NCI-H345 treated with DMSO at 0.1 percent for 48 hours (cell line): ENCODE results near the gene SGTB.
"Not testable (repeated sequence)": the region's sequence is repeated elsewhere in the genome, so short reads cannot be mapped to it uniquely, and the experiment has no call there.

Source experiments
- DNase-seq: peaks from one replicate; lab custom pipeline; 2025; ENCODE audit not compliant: unreplicated experiment; lab: John Stamatoyannopoulos, UW

The SGTB gene

DNA sequence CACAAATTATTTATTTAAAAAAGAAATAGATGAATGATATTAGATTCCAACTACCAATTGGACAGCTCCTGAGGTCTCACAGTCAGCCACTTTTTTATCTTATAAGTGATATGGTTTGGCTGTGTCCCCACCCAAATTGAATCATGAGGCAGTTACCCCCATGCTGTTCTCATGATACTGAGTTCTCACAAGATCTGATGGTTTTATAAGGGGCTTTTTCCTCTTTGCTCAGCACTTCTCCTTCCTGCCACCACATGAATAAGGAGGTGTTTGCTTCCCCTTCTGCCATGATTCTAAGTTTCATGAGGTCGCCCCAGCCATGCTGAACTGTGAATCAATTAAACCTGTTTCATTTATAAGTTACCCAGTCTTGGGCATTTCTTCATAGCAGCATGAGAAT is 13.0 kb upstream of the SGTB start:
- no peak for DNase-seq

DNA sequence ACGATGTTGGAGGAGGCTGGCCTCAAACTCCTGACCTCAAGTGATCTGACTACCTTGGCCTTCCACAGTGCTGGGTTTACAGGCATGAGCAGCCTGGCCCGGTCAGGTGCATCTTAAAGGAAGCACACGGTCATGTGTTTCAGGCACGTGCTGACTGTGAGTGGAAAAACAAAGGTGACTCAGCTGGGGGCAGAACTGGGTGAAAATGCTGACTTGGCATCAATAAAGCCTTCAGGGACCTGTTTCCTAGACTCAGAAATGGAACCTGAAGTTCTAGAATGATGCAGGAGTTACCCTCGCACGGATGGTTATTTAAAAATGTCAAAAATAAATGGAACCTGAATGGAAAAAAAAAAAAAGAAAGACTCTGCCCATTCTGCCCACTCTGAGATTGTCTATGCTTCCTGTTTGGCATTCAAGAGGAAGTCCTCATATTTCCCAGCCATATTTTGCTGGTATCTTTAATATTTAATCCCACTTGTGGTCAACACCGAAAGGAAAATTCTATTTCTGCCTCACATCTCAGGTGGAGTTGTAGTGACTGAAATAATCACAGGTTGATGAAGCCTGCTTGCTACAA is 12.4 kb upstream of the SGTB start:
- DNase-seq, result not testable (repeated sequence)

DNA sequence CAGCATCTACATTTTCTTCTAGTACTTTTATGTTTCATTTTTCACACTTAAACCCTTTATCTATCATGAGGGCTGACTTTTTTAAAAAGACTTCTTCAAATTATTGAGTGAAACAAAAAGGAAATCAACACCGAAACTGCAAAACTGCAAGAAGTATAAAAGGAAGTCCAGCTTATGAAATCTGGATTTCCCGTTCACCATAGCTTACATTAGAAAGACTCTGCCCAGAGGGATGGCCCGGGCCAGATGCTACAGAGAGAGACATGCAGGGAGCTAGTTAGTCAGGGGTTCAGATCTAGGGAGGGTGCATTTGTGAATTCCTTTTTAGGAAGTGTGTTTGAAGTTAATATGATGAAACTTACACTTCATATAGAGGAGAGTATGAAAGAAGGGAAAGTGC is 10.1 kb upstream of the SGTB start:
- not testable (repeated sequence) for DNase-seq

DNA sequence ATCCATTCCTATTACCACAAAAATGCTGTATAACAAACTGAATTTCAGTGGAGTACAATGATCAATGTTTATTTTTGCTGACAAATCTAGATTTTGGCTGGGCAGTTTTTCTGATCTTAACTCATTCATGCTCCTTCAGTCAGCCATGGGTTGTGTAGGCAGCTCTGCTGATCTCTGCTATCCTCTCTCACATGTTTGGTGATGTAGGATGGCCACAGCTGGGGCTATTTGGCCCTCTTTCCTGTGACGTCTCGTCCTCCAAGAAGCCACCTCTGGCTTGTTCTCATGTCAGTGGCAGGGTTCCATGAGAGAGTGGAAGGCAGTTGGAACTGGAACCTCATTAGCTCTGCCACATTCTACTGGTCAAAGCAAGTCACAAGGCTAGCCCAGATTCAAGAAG is 9.0 kb upstream of the SGTB start:
- DNase-seq, result no peak

DNA sequence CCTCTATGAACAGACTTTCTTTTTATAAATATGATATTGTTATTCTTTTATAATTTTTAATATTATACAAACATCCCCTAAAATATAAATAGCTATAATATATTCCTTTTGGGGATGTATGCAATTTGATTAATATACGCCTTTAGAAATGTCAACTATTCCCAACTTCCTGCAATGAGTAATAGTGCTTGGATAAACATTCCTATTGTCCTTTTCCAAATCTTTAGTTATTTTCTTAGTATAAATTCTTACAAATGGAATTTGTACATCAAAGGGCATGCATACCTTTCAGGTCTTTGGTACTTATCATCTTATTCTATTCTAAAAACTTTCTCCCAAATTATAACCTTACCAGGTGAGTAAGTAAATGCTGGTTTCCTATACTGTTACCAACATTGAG is 6.3 kb upstream of the SGTB start:
- no peak for DNase-seq

DNA sequence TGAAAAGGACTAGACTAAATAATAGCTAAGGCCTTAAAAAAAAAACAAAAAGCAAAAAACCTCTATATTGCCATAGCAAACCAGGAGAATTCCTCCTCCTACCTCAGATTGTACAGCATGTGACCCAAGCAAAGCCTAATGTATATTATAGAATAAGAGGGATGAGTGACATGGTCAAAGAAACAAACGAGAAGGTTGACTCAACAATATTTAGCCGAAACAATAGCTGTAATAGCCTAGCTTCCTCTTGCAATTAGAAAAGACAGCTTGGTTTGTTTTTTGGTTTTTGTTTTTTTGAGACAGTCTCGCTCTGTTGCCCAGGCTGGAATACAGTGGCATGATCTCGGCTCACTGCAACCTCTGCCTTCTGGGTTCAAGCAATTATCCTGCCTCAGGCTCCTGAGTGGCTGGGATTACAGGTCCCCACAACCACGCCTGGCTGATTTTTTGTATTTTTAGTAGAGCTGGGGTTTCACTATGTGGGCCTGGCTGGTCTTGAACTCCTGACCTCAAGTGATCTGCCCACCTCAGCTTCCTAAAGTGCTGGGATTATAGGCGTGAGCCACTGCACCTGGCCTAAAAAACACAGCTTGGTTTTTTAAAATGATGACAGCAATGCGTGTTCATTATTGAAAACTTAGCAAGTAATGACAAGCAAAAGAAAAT is 5.7 kb upstream of the SGTB start:
- DNase-seq, result no peak

DNA sequence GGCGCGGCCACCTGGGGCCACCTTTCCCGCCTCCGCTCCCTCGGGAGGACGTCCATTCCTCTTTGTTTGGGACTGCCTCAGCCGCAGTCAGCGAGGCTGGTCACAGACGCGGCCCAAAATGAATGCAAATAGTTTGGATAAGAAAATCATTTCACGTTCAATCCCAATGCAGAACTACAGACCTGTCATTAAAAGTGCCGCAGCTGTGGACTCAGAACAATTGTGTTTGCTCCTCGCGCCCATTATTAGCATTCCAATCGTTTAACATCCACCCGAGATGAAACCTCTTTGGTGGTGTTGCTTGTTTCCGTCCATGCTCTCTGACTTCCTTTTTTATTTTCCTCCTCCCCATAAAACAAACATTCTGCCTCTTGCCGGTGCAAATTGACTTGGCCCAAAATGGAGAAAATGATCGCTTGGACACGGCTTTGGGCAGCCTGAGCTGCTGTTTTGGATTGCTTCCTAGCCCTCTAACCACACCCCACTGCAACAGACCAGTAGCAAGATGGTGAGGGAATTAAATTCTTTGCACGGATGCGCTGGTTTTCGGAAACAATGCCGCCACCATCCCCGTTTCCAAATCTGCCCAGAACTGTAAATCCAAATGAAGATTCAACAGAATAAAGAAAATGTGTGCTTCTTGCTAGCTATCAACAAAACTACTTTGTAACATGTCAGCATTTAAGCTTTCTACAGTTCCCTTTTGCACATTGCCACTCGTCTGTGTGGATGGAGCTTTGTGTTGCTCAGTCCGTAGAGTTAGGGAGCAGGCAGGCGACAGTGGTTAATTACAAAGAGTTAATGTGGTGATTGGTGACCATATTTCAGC is 880 bp upstream of the SGTB start:
- DNase-seq, result peak; percentile 21

DNA sequence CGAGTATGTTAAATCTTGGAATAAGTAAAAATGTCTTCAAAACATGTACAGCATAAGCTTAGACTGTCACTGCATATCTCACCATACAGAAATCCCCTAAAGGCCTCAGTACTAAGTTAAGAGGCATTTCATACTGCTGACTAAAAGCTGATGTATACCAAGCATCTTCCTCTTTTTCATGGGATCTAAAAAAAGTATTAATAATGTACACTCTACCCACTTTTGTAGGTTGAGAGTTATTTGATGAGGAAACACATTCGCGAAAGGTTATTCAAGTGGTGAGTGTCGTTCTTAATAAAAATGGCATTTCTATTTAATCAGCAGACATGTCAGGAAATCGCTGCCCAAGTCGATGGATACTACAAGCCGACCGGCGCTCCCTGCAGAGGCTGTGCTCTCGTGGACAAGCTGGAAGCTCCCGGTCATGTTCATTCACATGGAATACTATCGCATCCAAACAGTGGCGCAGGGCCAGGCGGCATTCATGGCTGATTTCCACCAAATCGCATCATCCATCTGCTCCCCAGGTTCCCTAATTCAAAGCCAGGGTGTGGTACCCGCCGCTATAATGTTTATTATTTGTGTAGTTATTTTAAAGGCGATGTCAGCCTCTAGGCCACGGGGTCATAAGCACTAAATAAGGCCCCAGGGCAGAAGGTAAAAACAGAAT is 724 bp downstream of the SGTB start:
- peak; percentile 25 for DNase-seq

DNA sequence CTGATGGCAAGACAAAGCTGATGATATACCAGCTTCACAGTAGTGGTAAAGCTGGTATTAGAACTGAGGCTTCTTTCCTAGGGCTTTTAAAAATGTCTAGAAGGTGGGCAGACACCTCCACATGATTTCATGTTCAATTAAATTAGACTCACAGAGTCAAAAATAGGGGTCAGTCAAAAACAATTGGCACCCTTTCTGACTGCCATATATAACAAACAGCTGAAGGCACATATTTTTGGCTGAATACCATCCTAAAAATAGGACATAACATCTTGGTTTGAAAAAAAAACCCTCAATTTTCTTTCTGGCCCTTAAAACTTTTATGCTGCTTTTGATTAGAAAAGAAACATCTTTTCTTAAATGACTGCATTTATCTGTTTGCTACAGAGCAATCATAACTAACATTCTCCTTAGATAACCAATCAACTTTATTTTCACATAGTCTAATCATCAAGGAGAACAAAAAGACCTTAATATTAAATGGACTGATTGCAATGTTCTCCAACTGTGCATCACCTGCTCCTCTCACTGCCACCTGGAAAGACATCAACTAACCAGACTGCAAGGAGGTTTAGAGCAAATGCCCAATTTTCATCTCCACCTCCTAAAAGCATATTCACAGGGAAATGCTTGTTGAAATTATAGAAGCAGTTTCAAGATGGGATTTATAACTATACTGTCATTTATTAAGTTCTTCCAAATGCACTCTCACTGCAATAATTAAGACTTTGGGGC is 3.2 kb downstream of the SGTB start:
- DNase-seq, result no peak

DNA sequence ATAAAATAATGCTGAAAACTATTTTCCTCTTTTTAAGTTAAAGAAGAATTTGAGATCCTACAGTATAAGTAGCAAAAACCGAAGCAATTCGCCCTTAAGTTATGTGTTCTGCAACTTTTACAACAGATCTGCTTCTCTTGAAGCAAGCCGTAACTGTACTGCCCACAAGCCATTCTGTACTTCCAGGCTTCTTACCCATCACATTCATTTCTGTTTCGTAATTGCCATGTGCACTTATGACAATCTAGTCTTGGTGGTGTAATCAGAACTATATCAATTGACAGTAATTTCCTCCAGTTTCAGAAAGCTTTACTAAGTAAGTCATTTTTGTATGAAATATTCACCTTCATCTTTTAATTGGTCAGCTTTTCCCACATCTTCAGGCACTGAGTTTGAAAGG is 13.8 kb downstream of the SGTB start:
- no peak for DNase-seq

DNA sequence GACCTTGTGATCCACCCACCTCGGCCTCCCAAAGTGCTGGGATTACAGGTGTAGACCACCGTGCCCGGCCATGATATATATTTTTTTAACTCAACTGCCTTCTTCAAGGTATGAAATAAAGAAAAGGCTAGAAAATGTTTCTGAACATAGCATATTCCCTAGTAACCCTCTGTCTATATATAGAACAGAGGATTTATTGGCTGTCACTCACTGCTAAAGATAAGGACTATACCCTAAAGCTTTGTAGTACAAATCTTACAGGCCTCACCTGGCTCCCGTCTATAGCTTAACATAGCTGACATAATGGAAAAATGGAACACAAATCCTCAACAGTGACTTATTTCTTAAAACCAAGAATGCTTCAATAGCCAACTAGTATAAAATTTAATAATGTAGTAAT is 14.2 kb downstream of the SGTB start:
- no peak for DNase-seq

DNA sequence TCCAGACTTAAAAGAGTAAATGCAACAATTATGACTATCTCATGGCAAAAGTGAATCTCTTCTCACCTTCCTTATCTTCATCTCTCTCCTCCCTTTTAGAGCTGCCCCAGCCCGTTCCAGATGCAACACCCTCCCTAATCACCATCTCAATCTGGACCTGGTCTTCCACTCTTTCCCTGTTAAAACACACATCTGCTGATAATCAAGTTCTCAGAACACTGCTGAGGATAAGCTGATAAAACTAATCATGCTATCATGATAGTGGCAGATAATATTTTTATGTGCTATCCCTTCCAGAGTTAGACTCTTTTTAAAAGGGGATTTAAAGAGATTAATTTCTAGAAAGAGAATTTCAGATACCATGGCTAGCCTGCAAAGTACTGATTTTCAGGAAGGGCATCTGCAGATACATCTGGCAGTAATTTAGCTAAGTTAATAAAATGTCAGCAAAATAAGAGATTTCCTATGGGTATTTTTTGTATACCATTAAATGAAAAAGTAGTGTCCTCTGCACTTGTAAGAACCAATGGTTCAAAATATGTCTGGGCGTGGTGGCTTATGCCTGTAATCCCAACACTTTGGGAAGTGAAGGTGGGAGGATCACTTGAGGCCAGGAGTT is 17.2 kb downstream of the SGTB start:
- no peak for DNase-seq

DNA sequence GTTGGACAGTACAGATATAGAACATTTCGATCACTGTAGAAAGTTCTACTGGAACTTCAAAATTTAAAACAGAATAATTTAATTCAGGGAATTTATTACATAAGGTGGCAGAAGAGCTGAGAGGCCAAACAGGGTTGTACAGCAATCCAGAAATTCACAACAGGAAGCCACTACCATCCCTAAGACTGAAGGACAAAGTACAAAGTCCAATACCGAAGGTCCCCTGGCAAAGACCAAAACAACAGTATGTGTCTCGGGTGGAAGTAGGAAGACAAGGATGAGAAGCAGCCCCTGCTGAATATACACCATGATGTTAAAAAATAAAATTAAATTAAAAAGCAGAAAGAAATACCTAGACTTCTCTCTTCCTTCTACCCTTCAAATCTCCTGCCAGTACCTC is 19.9 kb downstream of the SGTB start:
- no peak for DNase-seq

DNA sequence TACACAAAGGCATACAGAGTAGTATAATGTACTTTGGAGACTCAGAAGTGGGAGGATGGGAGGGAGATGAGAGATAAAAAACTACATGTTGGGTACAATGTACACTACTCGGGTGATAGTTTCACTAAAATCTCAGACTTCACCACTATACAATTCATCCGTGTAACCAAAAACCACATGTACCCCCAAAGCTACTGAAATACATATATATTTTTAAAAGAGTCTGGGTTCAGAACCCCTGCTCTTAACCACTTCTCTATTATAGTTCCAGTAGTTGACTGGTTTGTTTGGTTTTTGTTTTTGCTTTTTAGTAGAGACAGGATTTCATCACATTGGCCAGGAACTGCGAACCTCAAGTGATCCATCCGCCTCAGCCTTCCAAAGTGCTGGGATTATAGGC is 22.6 kb downstream of the SGTB start:
- no peak for DNase-seq

DNA sequence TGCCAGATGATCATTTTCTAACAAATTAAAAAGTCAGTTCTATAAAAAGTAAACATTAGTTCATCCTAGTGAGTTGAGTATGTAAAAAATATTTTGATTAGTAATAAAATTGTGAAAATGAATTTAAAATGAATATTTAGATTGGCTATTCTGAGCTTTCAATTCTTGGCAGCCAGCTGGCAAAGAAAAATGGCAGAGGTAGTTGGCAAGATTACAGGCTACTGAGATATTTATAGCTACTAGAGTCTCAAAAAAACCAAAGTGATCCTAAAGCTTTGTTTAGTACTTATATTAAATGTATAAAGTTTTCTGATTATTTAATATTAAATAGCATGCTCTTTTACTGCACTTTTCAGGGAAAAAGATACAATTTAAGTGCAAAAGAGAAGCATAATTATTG is 25.0 kb downstream of the SGTB start:
- no peak for DNase-seq

DNA sequence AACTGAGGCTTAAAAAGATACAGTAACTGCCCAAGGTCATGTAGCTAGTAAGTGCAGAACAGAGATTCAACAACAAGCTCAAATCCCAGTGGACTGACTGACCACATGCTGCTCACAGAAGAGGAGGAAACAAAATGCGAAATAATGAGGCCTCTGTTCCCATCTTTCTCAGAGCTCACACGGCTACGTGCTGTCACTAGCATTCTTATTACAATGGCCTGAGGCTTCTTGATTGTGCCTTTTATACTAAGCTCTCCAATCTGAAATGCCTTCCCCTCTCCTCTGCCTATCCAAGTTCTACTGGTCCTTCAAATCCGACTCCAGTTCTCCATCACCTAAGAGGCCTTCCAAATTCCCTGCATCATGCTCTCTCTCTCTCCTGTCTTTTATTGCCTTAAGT is 26.0 kb downstream of the SGTB start:
- DNase-seq, result no peak

DNA sequence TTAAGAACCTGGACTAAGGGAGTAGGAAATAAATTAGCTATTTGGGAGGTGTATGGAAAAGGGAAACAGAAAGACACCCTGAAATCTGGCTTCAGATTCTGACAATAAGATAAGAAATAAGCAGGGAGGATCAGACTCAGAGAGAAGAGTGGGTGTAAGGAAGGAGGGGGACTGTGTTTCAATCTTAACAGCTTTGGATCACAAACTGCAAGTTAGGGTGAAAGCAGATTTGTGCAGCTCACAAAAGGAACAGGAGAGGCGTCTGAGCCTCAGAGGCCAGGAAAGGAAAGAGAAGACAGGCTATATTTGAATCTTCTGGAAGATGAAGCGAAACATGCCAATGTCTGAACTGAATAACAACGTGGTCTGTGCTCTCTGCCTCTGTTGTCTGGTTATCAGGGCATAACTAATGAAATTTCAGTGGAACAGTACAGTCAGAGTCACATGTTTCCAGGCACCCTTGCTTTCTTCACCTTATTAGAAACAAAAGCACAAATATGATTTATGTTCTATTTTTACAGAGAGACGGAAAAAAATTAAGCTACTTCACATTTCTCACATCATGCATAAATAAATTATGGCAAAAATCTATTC is 26.6 kb downstream of the SGTB start:
- no peak for DNase-seq

DNA sequence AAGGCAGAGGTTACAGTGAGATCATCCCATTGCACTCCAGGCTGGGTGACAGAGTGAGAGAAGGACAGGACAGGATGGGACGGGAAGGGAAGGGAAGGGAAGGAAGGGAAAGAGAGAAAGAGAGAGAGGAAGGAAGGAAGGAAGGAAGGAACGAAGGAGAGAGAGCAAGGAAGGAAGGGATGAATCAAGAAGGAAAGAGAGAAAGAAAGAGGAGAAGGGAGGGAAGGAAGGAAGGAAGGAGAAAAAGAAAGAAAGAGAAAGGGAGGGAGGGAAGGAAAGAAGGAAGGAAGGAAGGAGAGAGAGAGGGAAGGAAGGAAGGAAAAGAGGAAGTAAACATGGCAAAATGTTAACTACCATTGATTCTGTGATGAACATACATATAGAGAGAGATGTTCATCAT is 28.8 kb downstream of the SGTB start:
- no peak for DNase-seq

DNA sequence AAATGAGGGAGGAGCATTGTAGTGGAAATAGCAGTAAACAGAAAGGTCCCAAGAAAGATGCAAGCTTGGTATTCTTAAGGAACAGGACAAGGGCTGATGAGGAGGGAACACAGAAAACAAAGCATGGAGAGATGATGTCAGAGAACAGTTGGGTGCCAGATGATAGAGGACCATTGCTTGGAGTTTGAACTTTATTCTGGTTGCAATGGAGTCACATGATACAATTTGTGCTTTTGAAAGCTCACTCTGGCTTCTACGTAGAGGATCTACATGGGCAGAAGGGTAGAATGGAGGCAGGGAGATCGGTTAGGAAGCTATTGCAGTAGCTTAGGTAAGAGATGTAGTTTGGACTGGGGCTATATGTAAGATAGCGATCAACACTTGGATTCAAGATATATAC is 39.8 kb downstream of the SGTB start:
- no peak for DNase-seq

DNA sequence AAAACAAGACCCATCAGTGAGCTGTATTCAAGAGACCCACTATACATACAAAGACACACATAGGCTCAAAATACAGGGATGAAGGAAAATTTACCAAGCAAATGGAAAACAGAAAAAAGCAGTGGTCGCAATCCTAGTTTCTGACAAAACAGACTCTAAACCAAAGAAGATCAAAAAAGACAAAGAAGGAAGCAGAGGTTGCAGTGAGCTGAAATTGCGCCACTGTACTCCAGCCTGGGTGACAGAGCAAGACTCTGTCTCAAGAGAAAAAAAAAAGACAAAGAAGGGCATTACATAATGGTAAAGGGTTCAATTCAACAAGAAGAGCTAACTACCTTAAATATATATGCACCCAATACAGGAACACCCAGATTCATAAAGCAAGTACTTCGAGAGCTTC is 45.9 kb downstream of the SGTB start:
- not testable (repeated sequence) for DNase-seq
